A673 (cell line): ENCODE measurements around the gene ZDHHC1. TPM values are rescaled to one million over a fixed set of nuclear protein-coding genes. Genes with fewer than 3 reads are reported as not detected.

ENCODE experiments used
- BruUV-seq: library from RNA; stranded (reverse); fragments of 400-500 nt; replicated peaks from 2 replicates; lab custom pipeline; 2021; lab: Mats Ljungman, UMichigan
- CTCF ChIA-PET: fragments of 300-600 bp; sonication (Branson Sonifier 250); formaldehyde crosslinking; loops from one replicate; lab custom pipeline; 2022; ENCODE audit warnings: antibody characterized with exemption; lab: Charles Lee
- POLR2A ChIA-PET: fragments of 300-600 bp; sonication (Branson Sonifier 250); formaldehyde crosslinking; loops from one replicate; lab custom pipeline; 2022; ENCODE audit warnings: antibody characterized with exemption; ENCODE audit not compliant: low non-redundant PET; lab: Charles Lee
- DNase-seq: peaks from one replicate; pipeline ENCODE4 v3.0.0-alpha.2; 2015; ENCODE audit warnings: low spot score
- H3K27ac ChIP-seq: fragments of 200-600 bp; sonication (generic); 2 replicates; pipeline ENCODE4 v1.5.1; 2016; ENCODE audit warnings: mixed run types, low read depth, mild to moderate bottlenecking, mixed read lengths, antibody characterized with exemption, low read length; ENCODE audit not compliant: poor library complexity, severe bottlenecking
- H3K27me3 ChIP-seq: fragments of 200-600 bp; sonication (generic); replicated peaks from 2 replicates; pipeline ENCODE4 v1.6.1; 2017; ENCODE audit warnings: mixed run types, low read depth, mild to moderate bottlenecking, mixed read lengths, antibody characterized with exemption, low read length; ENCODE audit not compliant: insufficient read depth, poor library complexity
- H3K36me3 ChIP-seq: fragments of 200-600 bp; sonication (generic); 2 replicates; pipeline ENCODE4 v1.6.1; 2016; ENCODE audit warnings: mixed run types, mild to moderate bottlenecking, mixed read lengths, antibody characterized with exemption, low read length; ENCODE audit not compliant: insufficient read depth, poor library complexity, severe bottlenecking
- H3K4me1 ChIP-seq: fragments of 200-600 bp; sonication (generic); 2 replicates; pipeline ENCODE4 v1.6.1; 2017; ENCODE audit warnings: mixed run types, mild to moderate bottlenecking, mixed read lengths, antibody characterized with exemption, low read length; ENCODE audit not compliant: insufficient read depth, poor library complexity, severe bottlenecking
- H3K4me3 ChIP-seq: fragments of 200-600 bp; sonication (generic); 2 replicates; pipeline ENCODE4 v1.5.1; 2016; ENCODE audit warnings: low read depth, mixed run types, mild to moderate bottlenecking, mixed read lengths, low read length; ENCODE audit not compliant: poor library complexity, severe bottlenecking
- H3K9me3 ChIP-seq: fragments of 200-600 bp; sonication (generic); 2 replicates; pipeline ENCODE4 v1.6.1; 2016; ENCODE audit warnings: mixed run types, low read depth, mild to moderate bottlenecking, mixed read lengths, antibody characterized with exemption, low read length; ENCODE audit not compliant: poor library complexity, severe bottlenecking
- EZH2 ChIP-seq: fragments of 200-600 bp; sonication (generic); IDR thresholded peaks from 2 replicates; pipeline ENCODE4 v1.6.1; 2017; ENCODE audit warnings: borderline replicate concordance, low read depth, mild to moderate bottlenecking, mixed read lengths, antibody characterized with exemption, low read length; ENCODE audit not compliant: poor library complexity, severe bottlenecking
- intact Hi-C: fragments of 100-400 bp; cut with micrococcal nuclease; formaldehyde crosslinking; loops from one replicate; pipeline ENCODE4 v1.10.0; 2022; ENCODE audit not compliant: unreplicated experiment
- total RNA-seq: library from RNA; stranded (reverse); gene quantifications from 2 replicates; pipeline ENCODE4 v1.2.3, GENCODE V29; 2021
- TF ChIP-seq, protein P1 (sequence below): fragments of 300-800, 200-600 bp; sonication (generic); conservative IDR thresholded peaks from 2 replicates; pipeline ENCODE4 v1.5.1; 2017; ENCODE audit warnings: low read depth, mild to moderate bottlenecking, antibody characterized with exemption, low read length, moderate library complexity, mixed read lengths

Gene ZDHHC1
- total RNA-seq, 1 experiment from 2014 or later: 5.3 TPM

DNA sequence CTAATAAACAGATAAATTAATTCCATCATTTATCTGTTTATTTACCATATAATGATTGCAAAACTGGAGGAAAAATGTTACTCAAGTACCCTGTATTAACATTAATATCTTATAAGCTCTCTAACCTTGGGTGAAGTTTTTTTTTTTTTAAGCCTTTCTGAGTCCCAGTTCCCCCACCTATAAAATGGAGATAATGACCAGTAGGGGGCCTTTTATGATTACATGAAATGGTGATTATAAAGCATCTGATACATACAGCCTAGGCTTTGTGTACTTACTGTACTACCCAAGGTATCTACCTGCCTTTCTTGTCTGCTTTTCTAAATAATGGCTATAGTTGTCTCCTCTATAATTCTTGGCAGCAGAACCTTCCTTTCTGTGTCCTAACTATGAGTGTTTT, 67.1 kb downstream of the ZDHHC1 start:
- Histone ChIP-seq H3K9me3 (no peaks in the 10 kb centered on the region), H3K36me3 (no peaks in the 10 kb centered on the region), H3K27me3 (no peaks in the 10 kb centered on the region), H3K4me3 (no peak overlapping the region), H3K27ac (no peak overlapping the region), H3K4me1 (no peaks in the 10 kb centered on the region)
- DNase-seq: peak; percentile 29
- ChIA-PET POLR2A (no interaction called here), CTCF (interaction anchor here (0.5 to 0.7 kb wide), 3 partner anchors 16 to 679 kb away, joined by 3 to 6 read pairs (median 4); no protein-coding TSS in a partner anchor)
- intact Hi-C loops: no loop called here
- BruUV-seq: no TSS peak
- TF ChIP-seq, protein P1, sequence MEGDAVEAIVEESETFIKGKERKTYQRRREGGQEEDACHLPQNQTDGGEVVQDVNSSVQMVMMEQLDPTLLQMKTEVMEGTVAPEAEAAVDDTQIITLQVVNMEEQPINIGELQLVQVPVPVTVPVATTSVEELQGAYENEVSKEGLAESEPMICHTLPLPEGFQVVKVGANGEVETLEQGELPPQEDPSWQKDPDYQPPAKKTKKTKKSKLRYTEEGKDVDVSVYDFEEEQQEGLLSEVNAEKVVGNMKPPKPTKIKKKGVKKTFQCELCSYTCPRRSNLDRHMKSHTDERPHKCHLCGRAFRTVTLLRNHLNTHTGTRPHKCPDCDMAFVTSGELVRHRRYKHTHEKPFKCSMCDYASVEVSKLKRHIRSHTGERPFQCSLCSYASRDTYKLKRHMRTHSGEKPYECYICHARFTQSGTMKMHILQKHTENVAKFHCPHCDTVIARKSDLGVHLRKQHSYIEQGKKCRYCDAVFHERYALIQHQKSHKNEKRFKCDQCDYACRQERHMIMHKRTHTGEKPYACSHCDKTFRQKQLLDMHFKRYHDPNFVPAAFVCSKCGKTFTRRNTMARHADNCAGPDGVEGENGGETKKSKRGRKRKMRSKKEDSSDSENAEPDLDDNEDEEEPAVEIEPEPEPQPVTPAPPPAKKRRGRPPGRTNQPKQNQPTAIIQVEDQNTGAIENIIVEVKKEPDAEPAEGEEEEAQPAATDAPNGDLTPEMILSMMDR: peak; percentile 46
- no peak for TF ChIP-seq EZH2

DNA sequence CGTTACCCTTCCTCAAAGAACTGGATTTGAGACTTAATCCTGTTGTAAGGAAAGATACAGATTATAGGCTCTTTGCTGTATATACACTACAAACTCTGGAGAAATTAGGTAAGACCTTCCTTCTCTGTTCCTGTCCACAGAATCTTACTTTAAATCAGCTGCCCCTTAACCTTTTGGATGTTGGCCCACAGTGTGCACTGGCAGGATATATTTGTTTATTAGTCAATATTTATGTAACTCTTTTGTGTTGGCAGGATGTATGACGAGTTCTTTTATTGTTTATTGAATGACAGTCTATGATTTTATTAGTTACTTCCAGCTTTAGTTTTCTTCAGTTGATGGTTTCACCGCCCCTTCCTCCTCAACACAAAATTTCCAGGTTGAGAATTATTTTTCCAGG, 69.9 kb downstream of the ZDHHC1 start:
- H3K27me3 ChIP-seq: no peaks in the 10 kb centered on the region
- POLR2A ChIA-PET: no interaction called here
- CTCF ChIA-PET: no interaction called here
- no peaks in the 10 kb centered on the region for H3K4me1 ChIP-seq
- H3K36me3 ChIP-seq: no peaks in the 10 kb centered on the region
- BruUV-seq: no TSS peak
- no peak for DNase-seq
- no peak overlapping the region for H3K27ac ChIP-seq
- no peak overlapping the region for H3K4me3 ChIP-seq
- intact Hi-C loops: no loop called here
- no peaks in the 10 kb centered on the region for H3K9me3 ChIP-seq
- TF ChIP-seq, protein P1: no peak
- TF ChIP-seq EZH2: no peak

DNA sequence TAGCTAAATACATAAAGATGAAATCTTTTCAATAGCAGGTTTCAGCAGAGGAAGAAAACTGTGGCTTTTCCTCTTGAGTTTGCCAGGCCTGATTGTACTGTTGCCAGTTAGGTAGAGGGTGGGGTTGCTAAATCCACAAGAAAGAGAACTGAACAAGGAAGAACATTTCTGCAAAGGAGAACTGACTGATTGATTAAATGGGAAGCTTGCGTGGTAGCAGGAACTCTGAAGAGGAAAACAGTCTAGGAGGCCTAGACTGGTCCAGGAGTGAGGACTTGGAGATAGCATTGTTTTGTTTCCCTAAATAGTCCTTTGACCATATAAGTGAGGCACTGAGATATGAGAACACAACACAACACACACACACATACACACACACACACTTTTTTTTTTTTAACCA, 70.9 kb downstream of the ZDHHC1 start:
- H3K9me3 ChIP-seq: no peaks in the 10 kb centered on the region
- no peak for DNase-seq
- no peaks in the 10 kb centered on the region for H3K27me3 ChIP-seq
- H3K4me1 ChIP-seq: no peaks in the 10 kb centered on the region
- ChIA-PET POLR2A (no interaction called here), CTCF (no interaction called here)
- no peaks in the 10 kb centered on the region for H3K36me3 ChIP-seq
- no TSS peak for BruUV-seq
- intact Hi-C loops: no loop called here
- H3K4me3 ChIP-seq: no peak overlapping the region
- TF ChIP-seq, protein P1: no peak
- no peak for TF ChIP-seq EZH2
- no peak overlapping the region for H3K27ac ChIP-seq

Other genes with a start within 250 kb of the ZDHHC1 start
- gene NOL3, start 245.9 kb downstream of the ZDHHC1 start, total RNA-seq: 15.3 and 16.4 TPM in 2 replicates
- gene MATCAP1, start 232.5 kb downstream of the ZDHHC1 start, total RNA-seq: 33.9 and 36.8 TPM in 2 replicates
- gene EXOC3L1, start 226.3 kb downstream of the ZDHHC1 start, total RNA-seq: 0.32 and 0.42 TPM in 2 replicates
- 77.4 and 96.0 TPM in 2 replicates for gene E2F4, start 224.3 kb downstream of the ZDHHC1 start, total RNA-seq
- 3.3 and 4.7 TPM in 2 replicates for gene ELMO3, start 217.3 kb downstream of the ZDHHC1 start, total RNA-seq
- 30.4 and 38.2 TPM in 2 replicates for gene TMEM208, start 189.3 kb downstream of the ZDHHC1 start, total RNA-seq
- 94.9 and 96.4 TPM in 2 replicates for gene FHOD1, start 169.0 kb downstream of the ZDHHC1 start, total RNA-seq
- 2.4 and 3.6 TPM in 2 replicates for gene SLC9A5, start 167.5 kb downstream of the ZDHHC1 start, total RNA-seq
- 5.8 and 8.9 TPM in 2 replicates for gene PLEKHG4, start 136.9 kb downstream of the ZDHHC1 start, total RNA-seq
- gene KCTD19, start 89.7 kb downstream of the ZDHHC1 start, total RNA-seq: 0.32 TPM in 1 of 2 replicates, not detected in the other
- gene LRRC36, start 89.7 kb downstream of the ZDHHC1 start, total RNA-seq: not detected in 2 replicates
- 0.28 and 0.31 TPM in 2 replicates for gene TPPP3, start 23.0 kb downstream of the ZDHHC1 start, total RNA-seq
- gene HSD11B2, start 14.6 kb upstream of the ZDHHC1 start, total RNA-seq: 1.6 and 2.3 TPM in 2 replicates
- gene ATP6V0D1, start 64.7 kb upstream of the ZDHHC1 start, total RNA-seq: 56.5 and 63.9 TPM in 2 replicates
- not detected in 2 replicates for gene AGRP, start 67.1 kb upstream of the ZDHHC1 start, total RNA-seq
- gene RIPOR1, start 112.4 kb upstream of the ZDHHC1 start, total RNA-seq: 22.9 and 29.0 TPM in 2 replicates
- 68.6 and 74.7 TPM in 2 replicates for gene CTCF, start 146.0 kb upstream of the ZDHHC1 start, total RNA-seq
- 4.4 and 9.5 TPM in 2 replicates for gene CARMIL2, start 228.7 kb upstream of the ZDHHC1 start, total RNA-seq
- 45.8 and 48.0 TPM in 2 replicates for gene ACD, start 243.8 kb upstream of the ZDHHC1 start, total RNA-seq
- 8.6 and 8.7 TPM in 2 replicates for gene PARD6A, start 244.5 kb upstream of the ZDHHC1 start, total RNA-seq